HG02763 (cell line): ENCODE measurements around the gene MAP1B.
A peak's percentile ranks its signal among the peaks of the same experiment; 100 is the strongest.
"Not testable (repeated sequence)": the region's sequence is repeated elsewhere in the genome, so short reads cannot be mapped to it uniquely, and the experiment has no call there.

Experiments
- ATAC-seq: cut with Tn5 transposase; IDR thresholded peaks from one replicate; pipeline ENCODE4 v1.9.1; 2021; ENCODE audit warnings: mild to moderate bottlenecking, moderate library complexity; ENCODE audit not compliant: unreplicated experiment

Gene MAP1B

DNA sequence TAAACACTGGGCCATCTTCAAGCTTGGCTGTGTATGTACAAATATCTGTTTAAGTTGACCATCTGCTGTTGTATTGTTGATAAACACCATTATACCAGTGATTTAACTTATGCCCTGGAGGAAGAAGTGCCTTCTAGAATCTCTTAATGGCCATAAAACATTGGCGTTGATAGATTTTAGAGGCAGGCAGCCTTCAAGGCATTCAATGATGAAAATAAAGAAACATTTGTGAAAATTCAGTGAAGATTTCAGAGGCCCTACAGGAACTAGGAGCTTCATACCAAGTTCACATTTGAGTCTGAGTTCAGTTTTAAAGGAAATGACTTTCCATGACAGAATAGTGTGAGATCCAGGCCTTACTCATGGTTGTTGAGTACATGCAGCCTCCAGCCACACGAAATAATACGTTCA lies 52.2 kb downstream of the MAP1B start:
- ATAC-seq = no peak

GRCh38 chr5:72160329-72160728 lies 53.1 kb downstream of the MAP1B start:
- ATAC-seq = no peak

GRCh38 chr5:72160959-72161358 lies 53.7 kb downstream of the MAP1B start:
- ATAC-seq = no peak

DNA sequence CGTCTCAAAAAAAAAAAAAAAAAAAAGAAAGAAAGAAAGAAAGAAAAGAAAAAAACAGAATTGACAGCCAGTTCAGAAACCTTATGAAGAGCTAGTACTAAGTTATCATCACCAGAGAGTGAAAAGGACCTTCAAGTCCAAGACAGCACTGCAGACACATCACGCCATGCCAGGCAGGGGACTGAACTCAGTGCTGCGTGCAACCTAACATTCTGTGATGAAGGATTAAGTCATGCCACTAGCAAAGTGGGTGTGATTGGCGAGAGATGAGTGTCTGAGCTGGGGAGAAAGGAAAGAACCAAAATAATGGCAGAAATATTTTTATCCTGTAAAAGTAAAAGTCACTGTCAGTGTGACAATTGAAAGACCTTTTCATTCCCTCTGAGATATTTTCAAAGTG lies 54.7 kb downstream of the MAP1B start:
- no peak for ATAC-seq

DNA sequence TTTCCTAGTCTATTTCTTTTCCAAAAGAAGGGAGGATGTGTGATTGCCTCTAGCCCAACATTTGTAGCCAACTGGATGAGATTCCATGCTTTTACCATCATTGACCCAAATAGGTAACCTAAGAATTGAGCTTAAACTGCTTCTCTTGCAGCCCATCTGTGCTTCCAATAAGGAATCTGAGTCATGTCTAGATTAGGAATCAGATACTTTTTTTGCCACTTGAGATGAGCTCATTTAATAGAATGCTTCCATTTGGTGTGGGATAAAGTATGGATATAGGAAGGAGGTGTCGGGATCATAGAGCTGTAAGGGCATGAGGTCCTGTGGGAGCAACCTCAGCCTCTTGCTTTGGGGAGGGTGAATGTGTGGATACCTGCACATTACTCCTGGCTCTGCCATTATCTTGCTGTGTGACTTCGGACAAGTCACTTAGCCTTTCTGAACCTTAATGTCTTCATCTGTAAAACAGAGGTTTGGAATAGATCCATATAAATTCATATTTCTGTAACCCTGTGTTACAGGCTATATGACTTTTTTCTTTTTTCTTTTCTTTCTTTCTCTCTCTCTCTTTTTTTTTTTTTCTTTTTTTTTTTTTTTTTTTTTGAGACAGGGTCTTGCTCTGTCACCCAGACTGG lies 56.2 kb downstream of the MAP1B start:
- no peak for ATAC-seq

DNA sequence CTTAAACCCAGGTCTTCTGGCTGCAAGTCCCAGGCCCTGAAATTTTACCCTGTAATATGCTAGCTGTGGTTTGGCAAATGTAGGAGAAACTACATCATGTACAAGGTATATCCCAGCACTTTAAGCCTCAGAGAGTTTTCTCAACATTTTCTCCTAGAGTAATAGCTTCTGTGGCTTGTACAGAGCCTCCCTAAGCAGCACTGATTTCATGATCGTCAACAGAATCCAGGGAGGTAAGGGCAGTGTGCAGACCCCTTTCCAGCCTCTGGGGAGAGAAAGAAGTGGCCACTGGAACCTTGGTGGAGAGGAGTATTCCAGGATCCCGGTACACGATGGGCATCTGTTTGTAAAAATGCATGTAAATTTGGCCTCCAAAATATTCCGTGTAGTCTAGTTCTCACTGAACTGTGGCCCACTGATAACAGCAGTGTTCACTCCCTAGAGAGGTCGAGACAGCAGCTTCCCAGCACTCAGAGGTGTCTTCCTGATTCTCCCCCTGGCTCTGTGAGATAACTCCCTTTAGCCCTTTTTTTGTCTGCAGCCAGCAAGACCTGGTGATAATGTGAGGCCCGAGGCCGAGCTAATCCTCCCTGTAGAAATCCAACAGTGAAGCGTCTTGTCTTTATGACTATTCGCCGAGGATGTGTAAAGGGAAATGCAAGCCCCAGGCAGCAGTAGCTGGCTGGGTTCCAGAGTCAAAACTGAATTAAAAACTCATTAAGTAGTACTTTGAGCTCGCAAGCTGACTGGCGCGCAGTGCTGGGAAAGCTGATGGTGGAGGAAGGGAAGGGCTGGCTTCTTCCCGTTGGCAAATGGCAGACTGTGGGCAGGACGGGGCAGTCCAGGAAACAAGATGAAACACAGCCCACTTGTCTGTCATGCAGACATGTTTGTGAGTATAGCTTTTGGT lies 59.0 kb downstream of the MAP1B start:
- no peak for ATAC-seq

DNA sequence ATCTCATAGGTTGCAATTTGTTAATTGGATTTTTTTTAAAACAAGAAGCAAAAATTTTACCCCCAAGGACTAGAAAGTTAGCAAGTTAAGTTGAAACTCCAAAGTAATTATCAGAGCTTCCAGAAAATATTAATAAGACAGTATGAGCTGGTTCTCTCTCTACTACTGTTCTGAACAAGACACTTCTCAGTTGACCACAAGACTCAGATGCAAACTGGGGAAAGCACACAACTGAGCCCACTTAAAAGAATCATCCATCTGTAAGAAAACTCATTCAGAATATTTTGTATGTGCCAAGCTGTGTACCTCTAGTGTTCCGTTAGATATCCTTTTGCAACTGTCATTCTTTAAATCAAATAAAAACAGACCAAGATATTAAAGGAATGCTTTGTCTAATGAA lies 60.0 kb downstream of the MAP1B start:
- no peak for ATAC-seq

GRCh38 chr5:72167804-72168203 lies 60.5 kb downstream of the MAP1B start:
- ATAC-seq = no peak

- ATAC-seq = no peak
These were observed 62.8 kb downstream of the MAP1B start for GRCh38 chr5:72170101-72170500.

GRCh38 chr5:72171181-72171580 lies 63.9 kb downstream of the MAP1B start:
- ATAC-seq = not testable (repeated sequence)

DNA sequence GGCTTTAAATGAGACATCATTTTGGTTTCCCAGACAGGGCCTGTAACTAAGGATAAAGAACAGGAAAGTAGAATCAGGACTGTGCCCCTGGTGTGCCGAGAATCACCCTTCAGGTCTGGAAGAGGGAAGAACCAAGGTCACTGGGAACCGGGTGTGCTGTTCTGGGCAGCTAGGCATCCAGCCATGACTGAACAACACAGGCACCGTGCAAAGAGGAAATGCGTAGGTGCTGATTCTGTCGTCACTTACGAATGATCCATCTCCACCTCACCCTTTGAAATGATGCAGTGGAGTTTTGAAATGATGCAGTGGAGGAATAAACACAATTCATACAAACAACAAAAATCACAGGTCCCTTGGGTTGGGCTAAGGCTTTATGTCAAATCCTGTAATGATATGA lies 64.4 kb downstream of the MAP1B start:
- no peak for ATAC-seq

- no peak for ATAC-seq
These were observed 65.5 kb downstream of the MAP1B start for GRCh38 chr5:72172786-72173185.

- peak; percentile 72 for ATAC-seq
These were observed 70.3 kb downstream of the MAP1B start for GRCh38 chr5:72177538-72177937.

DNA sequence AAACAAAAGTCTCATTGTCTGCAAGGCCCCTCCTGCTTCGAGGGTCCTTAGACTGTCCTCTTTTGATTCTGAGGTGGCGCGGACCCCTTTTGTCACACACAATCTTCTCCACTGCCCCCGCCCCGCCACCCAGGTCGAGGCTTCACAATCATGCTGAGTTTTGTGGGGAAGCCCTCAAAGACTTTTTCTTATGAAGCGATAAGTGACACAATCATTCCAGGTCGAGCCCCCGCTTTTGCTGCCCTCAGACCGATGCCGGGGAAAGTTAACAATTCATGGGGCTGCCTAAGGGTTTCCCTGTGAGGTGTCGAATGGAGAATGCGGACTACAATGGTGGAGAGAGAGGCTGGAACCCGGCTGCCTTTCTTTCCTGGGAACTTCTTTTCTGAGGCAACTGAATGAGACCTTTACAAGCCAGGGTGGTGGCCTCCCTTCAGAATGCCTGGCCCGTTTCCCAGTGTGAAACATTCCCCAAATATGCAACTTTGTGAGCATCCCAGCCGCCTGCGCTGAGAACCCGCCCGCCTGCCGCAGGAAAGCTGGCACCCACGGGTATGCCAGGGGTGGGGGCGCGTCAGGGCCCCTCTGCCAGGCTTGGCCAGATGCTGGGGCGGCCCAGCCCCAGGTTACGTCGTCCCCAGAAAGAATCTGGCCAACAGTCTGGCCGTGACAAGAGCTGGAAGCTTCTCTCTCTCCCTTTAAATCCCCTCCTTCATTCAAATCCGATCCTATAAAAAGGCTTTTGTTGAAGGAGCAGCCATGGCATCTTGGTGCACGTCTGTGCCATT lies 71.9 kb downstream of the MAP1B start:
- ATAC-seq = no peak

DNA sequence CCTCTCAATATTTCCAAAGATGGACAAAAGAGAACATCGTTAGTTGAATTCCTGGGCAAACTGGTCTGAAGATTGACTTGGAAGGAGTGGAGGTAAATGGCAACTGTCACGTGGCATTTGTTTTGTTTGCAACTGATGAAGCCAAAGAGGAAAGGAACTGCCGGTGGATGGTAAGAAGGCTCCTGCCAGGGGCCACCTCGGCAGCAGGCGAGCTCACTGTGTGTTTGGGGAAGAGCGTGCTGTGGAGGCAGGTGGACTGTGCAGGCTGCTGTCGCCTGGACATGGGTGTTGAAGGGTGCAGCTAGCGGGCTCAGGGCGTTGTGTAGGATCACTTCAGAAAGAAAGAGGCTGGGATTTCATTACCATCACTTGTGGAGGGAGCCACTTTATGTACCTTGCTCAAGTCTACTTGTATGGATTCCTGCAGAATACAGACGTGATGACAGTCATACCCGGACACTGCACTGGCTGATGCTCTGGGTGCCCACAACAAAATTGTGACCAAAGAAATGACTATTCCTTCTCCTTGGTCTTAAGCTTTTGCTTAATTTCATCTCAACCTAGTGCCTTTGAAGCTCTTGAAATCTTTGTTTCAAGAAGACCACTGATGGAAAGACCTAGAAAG lies 72.7 kb downstream of the MAP1B start:
- ATAC-seq = no peak

DNA sequence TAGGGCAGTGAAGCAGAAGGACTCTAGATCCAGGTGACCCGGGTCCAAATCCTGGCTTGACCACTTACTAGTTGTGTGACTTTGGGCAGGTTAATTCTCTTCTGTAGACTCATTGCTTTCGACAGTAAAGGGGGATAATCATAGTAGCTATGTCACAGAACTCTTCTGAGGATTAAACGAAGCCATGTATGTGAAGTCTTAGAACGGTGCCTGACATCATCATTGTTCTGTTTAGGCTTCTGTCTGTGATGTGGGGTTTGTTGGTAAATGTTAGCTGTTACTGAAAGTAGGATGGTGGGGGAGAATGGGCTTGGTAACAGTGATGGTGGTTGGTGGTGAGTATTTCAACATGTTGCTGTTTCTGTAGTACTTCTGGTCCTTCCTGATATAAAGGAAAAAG lies 73.7 kb downstream of the MAP1B start:
- no peak for ATAC-seq

- ATAC-seq = no peak
These were observed 75.4 kb downstream of the MAP1B start for GRCh38 chr5:72182686-72183085.

DNA sequence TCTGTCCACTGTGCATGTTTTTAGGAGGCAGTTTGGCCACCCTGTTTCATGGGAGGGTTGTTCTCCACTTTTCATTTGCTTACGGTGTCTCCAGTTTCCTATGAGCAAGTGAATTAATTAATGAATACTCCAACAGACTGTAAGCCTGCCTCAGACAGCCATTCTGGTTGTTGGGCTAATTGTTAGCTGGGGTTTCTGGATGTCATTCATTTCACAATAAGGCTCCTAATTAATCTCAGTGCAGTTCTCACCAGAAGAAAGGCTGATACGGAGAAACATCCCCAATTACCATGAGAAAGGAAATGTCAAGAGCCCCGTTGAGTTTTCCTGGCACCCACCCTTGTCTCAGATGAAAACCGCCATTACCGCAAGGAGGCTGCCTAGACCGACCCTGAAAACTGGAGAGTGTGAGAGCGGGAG lies 75.8 kb downstream of the MAP1B start:
- ATAC-seq = no peak

DNA sequence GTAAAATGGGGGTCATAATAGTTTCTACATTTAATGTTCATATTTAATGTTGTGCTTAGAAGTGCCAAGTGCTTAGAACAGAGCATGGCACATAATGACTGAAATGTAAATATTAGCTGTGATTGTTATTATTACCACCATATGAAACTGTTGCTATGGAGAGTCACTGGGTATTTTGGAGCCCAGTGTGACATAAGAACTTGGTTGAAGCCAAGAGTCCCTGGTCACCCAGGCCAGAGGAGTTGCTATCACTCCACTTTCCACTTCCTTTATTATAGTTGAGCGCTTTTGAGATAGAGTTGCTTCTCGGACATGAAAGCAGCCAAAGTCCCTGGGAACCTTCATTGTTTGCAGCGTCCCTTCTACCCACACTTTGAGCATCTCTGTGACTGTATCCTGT lies 77.1 kb downstream of the MAP1B start:
- ATAC-seq = no peak

- no peak for ATAC-seq
These were observed 78.4 kb downstream of the MAP1B start for GRCh38 chr5:72185496-72186329.
